Stimulated activated CD8-positive, alpha-beta memory T cell treated with anti-CD3 and anti-CD28 coated beads, Interleukin-7, amount 100 ng/mL, for 1 hour (primary cell): ENCODE data around the gene TBC1D21.
"Not testable (repeated sequence)": the region's sequence is repeated elsewhere in the genome, so short reads cannot be mapped to it uniquely, and the experiment has no call there.

Experiments
- DNase-seq, 2 donors: peaks; one replicate each; pipeline ENCODE4 v3.0.0-alpha.2; 2020; ENCODE audit warnings: low read depth in 2 of 2

The TBC1D21 gene

GRCh38 chr15:73930371-73930770 is 57.0 kb downstream of the TBC1D21 start:
- DNase-seq = no peak

- DNase-seq = no peak
Measured at GRCh38 chr15:73930790-73931281, 57.5 kb downstream of the TBC1D21 start.

- DNase-seq = no peak
Measured at GRCh38 chr15:73931441-73931840, 58.1 kb downstream of the TBC1D21 start.

- DNase-seq = no peak
Measured at GRCh38 chr15:73932381-73933191, 59.2 kb downstream of the TBC1D21 start.

GRCh38 chr15:73934281-73934680 is 60.9 kb downstream of the TBC1D21 start:
- no peak for DNase-seq

GRCh38 chr15:73935547-73935946 is 62.2 kb downstream of the TBC1D21 start:
- DNase-seq = no peak

GRCh38 chr15:73936181-73936580 is 62.8 kb downstream of the TBC1D21 start:
- no peak for DNase-seq

GRCh38 chr15:73936588-73937290 is 63.4 kb downstream of the TBC1D21 start:
- DNase-seq = no peak

GRCh38 chr15:73937296-73937695 is 63.9 kb downstream of the TBC1D21 start:
- DNase-seq = no peak

- no peak for DNase-seq
Measured at GRCh38 chr15:73937726-73938125, 64.4 kb downstream of the TBC1D21 start.

GRCh38 chr15:73938516-73938915 is 65.2 kb downstream of the TBC1D21 start:
- not testable (repeated sequence) for DNase-seq
